Activated CD8-positive, alpha-beta T cell treated with anti-CD3 and anti-CD28 coated beads for 36 hours (primary cell): Measurements from ENCODE around the gene PPP1R27. TPM values are rescaled to one million over a fixed set of nuclear protein-coding genes. Genes with fewer than 3 reads are reported as not detected.

Experiments
- ATAC-seq: fragments of 200-7000 bp; cut with Tn5 transposase; one replicate; pipeline ENCODE4 v1.10.0; 2021; ENCODE audit warnings: mild to moderate bottlenecking, moderate library complexity
- CTCF ChIA-PET: fragments of 350-600 bp; sonication (Branson Sonifier 250); formaldehyde crosslinking; loops from one replicate; lab custom pipeline; 2021; ENCODE audit warnings: antibody characterized with exemption; lab: Charles Lee
- POLR2A ChIA-PET: fragments of 350-600 bp; sonication (Branson Sonifier 250); formaldehyde crosslinking; loops from one replicate; lab custom pipeline; 2021; ENCODE audit warnings: antibody characterized with exemption; lab: Charles Lee
- DNase-seq: peaks from one replicate; pipeline ENCODE4 v3.0.0-alpha.2; 2020
- H3K27ac Mint-ChIP-seq: one replicate; pipeline ENCODE4 v1.8.0; 2021; ENCODE audit warnings: mild to moderate bottlenecking, mixed read lengths
- H3K27me3 Mint-ChIP-seq: one replicate; pipeline ENCODE4 v1.8.0; 2021; ENCODE audit warnings: mixed read lengths
- H3K36me3 Mint-ChIP-seq: one replicate; pipeline ENCODE4 v1.8.0; 2021; ENCODE audit warnings: low read depth, mixed read lengths
- H3K4me1 Mint-ChIP-seq: one replicate; pipeline ENCODE4 v1.8.0; 2021; ENCODE audit warnings: low read depth, mixed read lengths
- H3K4me3 Mint-ChIP-seq: one replicate; pipeline ENCODE4 v1.8.0; 2021; ENCODE audit warnings: mild to moderate bottlenecking, moderate library complexity, mixed read lengths
- H3K9me3 Mint-ChIP-seq: one replicate; pipeline ENCODE4 v1.8.0; 2021; ENCODE audit warnings: mixed read lengths
- CTCF ChIP-seq: fragments of 200-600 bp; IDR thresholded peaks from one replicate; pipeline ENCODE4 v1.8.0; 2022; ENCODE audit warnings: antibody characterized with exemption, mild to moderate bottlenecking
- intact Hi-C: fragments of 100-400 bp; cut with micrococcal nuclease; formaldehyde crosslinking; loops from one replicate; pipeline ENCODE4 v1.10.0; 2022
- total RNA-seq, 2 experiments: library from RNA; stranded (reverse); gene quantifications; one replicate each; pipeline ENCODE4 v1.2.3, GENCODE V29; 2021

PPP1R27 gene
- total RNA-seq, 2 experiments from 2014 or later: not detected

- H3K9me3 Mint-ChIP-seq: no peaks in the 10 kb centered on the region
- ATAC-seq (no peak), DNase-seq (no peak)
- intact Hi-C loops: no loop called here
- no peak for TF ChIP-seq CTCF
- POLR2A ChIA-PET: interaction anchor here (0.7 kb wide), 1 partner anchor 38 kb away, joined by 3 read pairs; no protein-coding TSS in a partner anchor
- H3K36me3 Mint-ChIP-seq: no peaks in the 10 kb centered on the region
- H3K4me1 Mint-ChIP-seq: peaks cover 2% of the 10 kb centered on the region
- peaks cover 7% of the 10 kb centered on the region for H3K27me3 Mint-ChIP-seq
- H3K27ac Mint-ChIP-seq: no peak overlapping the region
- no peak overlapping the region for H3K4me3 Mint-ChIP-seq
- CTCF ChIA-PET: interaction anchor here (1.1 kb wide), 1 partner anchor 200 kb away, joined by 3 read pairs; no protein-coding TSS in a partner anchor
Observed at GRCh38 chr17:81819708-81820107, 15.1 kb downstream of the PPP1R27 start.

DNA sequence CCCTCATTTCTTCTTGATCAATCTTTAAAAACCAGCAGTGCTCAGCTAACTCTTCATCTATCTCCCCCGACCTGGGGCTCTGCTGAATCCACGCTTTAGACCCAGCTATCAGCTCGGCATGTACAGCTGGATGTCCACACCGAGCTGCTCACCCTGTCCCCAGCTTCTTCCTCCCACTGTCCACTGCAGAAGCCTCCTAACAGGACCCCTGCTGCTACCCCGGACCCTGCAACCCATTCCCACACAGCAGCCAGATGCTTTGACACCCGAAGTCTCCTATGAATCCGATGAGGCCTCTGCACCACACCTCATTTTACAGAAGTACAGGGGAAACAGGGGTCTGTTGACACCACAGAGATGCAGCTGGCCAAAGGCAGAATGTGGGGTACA is 17.1 kb downstream of the PPP1R27 start:
- Mint-ChIP-seq H3K27me3 (peaks cover 7% of the 10 kb centered on the region), H3K9me3 (no peaks in the 10 kb centered on the region), H3K4me1 (peaks cover 2% of the 10 kb centered on the region), H3K4me3 (no peak overlapping the region), H3K36me3 (no peaks in the 10 kb centered on the region), H3K27ac (no peak overlapping the region)
- POLR2A ChIA-PET: interaction anchor here (0.7 to 1.0 kb wide), 3 partner anchors 11 to 102 kb away, joined by 3 read pairs; no protein-coding TSS in a partner anchor
- intact Hi-C loops: no loop called here
- CTCF ChIA-PET: interaction anchor here (1.2 kb wide), 2 partner anchors 11 to 202 kb away, joined by 3 read pairs; no protein-coding TSS in a partner anchor
- ATAC-seq: no peak
- no peak for TF ChIP-seq CTCF
- DNase-seq: no peak

GRCh38 chr17:81815646-81815986 is 19.2 kb downstream of the PPP1R27 start:
- no peaks in the 10 kb centered on the region for H3K9me3 Mint-ChIP-seq
- no peak for TF ChIP-seq CTCF

GRCh38 chr17:81814748-81815645 is 19.9 kb downstream of the PPP1R27 start:
- Mint-ChIP-seq H3K27me3 (peaks cover 10% of the 10 kb centered on the region), H3K9me3 (no peaks in the 10 kb centered on the region), H3K36me3 (no peaks in the 10 kb centered on the region), H3K27ac (no peak overlapping the region), H3K4me3 (no peak overlapping the region), H3K4me1 (no peaks in the 10 kb centered on the region)
- CTCF ChIA-PET: no interaction called here
- intact Hi-C loops: no loop called here
- POLR2A ChIA-PET: interaction anchor here (1.1 to 1.4 kb wide), 2 partner anchors 102 to 150 kb away, joined by 3 read pairs; no protein-coding TSS in a partner anchor
- DNase-seq: no peak
- ATAC-seq: no peak
- no peak for TF ChIP-seq CTCF

More at GRCh38 chr17:81815646-81815986, 19.2 kb downstream of the PPP1R27 start:
- POLR2A ChIA-PET: interaction anchor here (1.4 kb wide), 1 partner anchor 103 kb away, joined by 3 read pairs; no protein-coding TSS in a partner anchor
- Mint-ChIP-seq H3K36me3 (no peaks in the 10 kb centered on the region), H3K27me3 (peaks cover 7% of the 10 kb centered on the region), H3K4me3 (no peak overlapping the region), H3K4me1 (no peaks in the 10 kb centered on the region), H3K27ac (no peak overlapping the region)
- no peak for ATAC-seq
- no peak for DNase-seq
- CTCF ChIA-PET: no interaction called here
- intact Hi-C loops: no loop called here
